ENCODE results near the gene AP1M1.
"Not testable (repeated sequence)": the region's sequence is repeated elsewhere in the genome, so short reads cannot be mapped to it uniquely, and the experiment has no call there.

AP1M1 gene

GRCh38 chr19:16197622-16198369 lies at the start of gene AP1M1:
AP1M1 (plus strand) TSS chr19:16197911; CDS start chr19:16198027, 116 bp downstream.
- peak; percentile 98 for DNase-seq (ENCODE audit: low spot score)

GRCh38 chr19:16148443-16149229 lies 49.1 kb upstream of the AP1M1 start:
- DNase-seq (ENCODE audit: low spot score), result no peak

GRCh38 chr19:16153582-16154336 lies 44.0 kb upstream of the AP1M1 start:
- no peak for DNase-seq (ENCODE audit: low spot score)

- DNase-seq (ENCODE audit: low spot score), result no peak
These were observed 43.2 kb upstream of the AP1M1 start for GRCh38 chr19:16154557-16154956.

- DNase-seq (ENCODE audit: low spot score), result no peak
These were observed 42.6 kb upstream of the AP1M1 start for GRCh38 chr19:16155128-16155527.

GRCh38 chr19:16156904-16157303 lies 40.8 kb upstream of the AP1M1 start:
- DNase-seq (ENCODE audit: low spot score), result no peak

GRCh38 chr19:16157601-16158000 lies 40.1 kb upstream of the AP1M1 start:
- DNase-seq (ENCODE audit: low spot score), result no peak

- no peak for DNase-seq (ENCODE audit: low spot score)
These were observed 38.1 kb upstream of the AP1M1 start for GRCh38 chr19:16159655-16160054.

GRCh38 chr19:16160445-16160942 lies 37.2 kb upstream of the AP1M1 start:
- no peak for DNase-seq (ENCODE audit: low spot score)

GRCh38 chr19:16160943-16161560 lies 36.7 kb upstream of the AP1M1 start:
- DNase-seq (ENCODE audit: low spot score), result peak; percentile 61

- no peak for DNase-seq (ENCODE audit: low spot score)
These were observed 35.9 kb upstream of the AP1M1 start for GRCh38 chr19:16161840-16162239.

- DNase-seq (ENCODE audit: low spot score), result no peak
These were observed 33.4 kb upstream of the AP1M1 start for GRCh38 chr19:16164222-16164890.

GRCh38 chr19:16166417-16166816 lies 31.3 kb upstream of the AP1M1 start:
- DNase-seq (ENCODE audit: low spot score), result no peak

GRCh38 chr19:16167055-16167454 lies 30.7 kb upstream of the AP1M1 start:
- no peak for DNase-seq (ENCODE audit: low spot score)

GRCh38 chr19:16168465-16169081 lies 29.1 kb upstream of the AP1M1 start:
- DNase-seq (ENCODE audit: low spot score), result no peak

GRCh38 chr19:16170134-16170533 lies 27.6 kb upstream of the AP1M1 start:
- DNase-seq (ENCODE audit: low spot score), result no peak

- DNase-seq (ENCODE audit: low spot score), result no peak
These were observed 21.8 kb upstream of the AP1M1 start for GRCh38 chr19:16175954-16176353.

- not testable (repeated sequence) for DNase-seq (ENCODE audit: low spot score)
These were observed 18.8 kb upstream of the AP1M1 start for GRCh38 chr19:16178866-16179265.

GRCh38 chr19:16180611-16181010 lies 17.1 kb upstream of the AP1M1 start:
- peak; percentile 79 for DNase-seq (ENCODE audit: low spot score)

- DNase-seq (ENCODE audit: low spot score), result no peak
These were observed 13.0 kb upstream of the AP1M1 start for GRCh38 chr19:16184665-16185122.

All from AG08396 (cell line).